HepG2 (cell line): ENCODE results near the gene SMAD7. TPM values are rescaled to one million over a fixed set of nuclear protein-coding genes. Genes with fewer than 3 reads are reported as not detected.
A peak's percentile ranks its signal among the peaks of the same experiment; 100 is the strongest.

Experiments
- CEBPB ChIP-seq: IDR thresholded peaks from 2 replicates; pipeline ENCODE4 v1.6.1; 2011; ENCODE audit warnings: low read depth, low read length, improper control_type of control experiment, borderline replicate concordance
- CSRNP2 ChIP-seq: sonication (generic); formaldehyde crosslinking; conservative IDR thresholded peaks from 2 replicates; pipeline ENCODE4 v1.8.0; 2022; ENCODE audit warnings: low read depth, missing genetic modification reagents
- DDIT3 ChIP-seq: sonication (generic); formaldehyde crosslinking; IDR thresholded peaks from 2 replicates; pipeline ENCODE4 v1.4.0; 2020; ENCODE audit warnings: mild to moderate bottlenecking, missing genetic modification reagents
- FOXO4 ChIP-seq: sonication (generic); formaldehyde crosslinking; conservative IDR thresholded peaks from 2 replicates; pipeline ENCODE4 v1.8.1; 2023; ENCODE audit warnings: missing genetic modification reagents
- FOXP4 ChIP-seq: sonication (generic); formaldehyde crosslinking; IDR thresholded peaks from 2 replicates; pipeline ENCODE4 v1.4.0; 2020; ENCODE audit warnings: missing genetic modification reagents
- HNRNPH1 ChIP-seq: fragments of 200-400 bp; formaldehyde crosslinking; optimal IDR thresholded peaks from 2 replicates; pipeline ENCODE3; 2017; ENCODE audit warnings: mild to moderate bottlenecking, low read depth, low read length
- HNRNPLL ChIP-seq: fragments of 200-400 bp; formaldehyde crosslinking; IDR thresholded peaks from 2 replicates; pipeline ENCODE4 v1.6.1; 2017; ENCODE audit warnings: mild to moderate bottlenecking, low read depth, low read length; ENCODE audit not compliant: poor library complexity, severe bottlenecking
- LCORL ChIP-seq, 2 experiments: fragments of 450-650 bp in 1 of 2; sonication (generic) in 1 of 2; formaldehyde crosslinking in 1 of 2; IDR thresholded peaks; 2 replicates each; pipeline versions ENCODE4 v1.5.0 to v1.6.1; 2017 to 2020; ENCODE audit warnings: antibody characterized with exemption in 1 of 2, missing genetic modification reagents in 1 of 2
- MLXIP ChIP-seq: sonication (generic); formaldehyde crosslinking; IDR thresholded peaks from 2 replicates; pipeline ENCODE4 v1.9.0; 2021; ENCODE audit warnings: missing genetic modification reagents, borderline replicate concordance
- PHF8 ChIP-seq: sonication (generic); formaldehyde crosslinking; IDR thresholded peaks from 2 replicates; pipeline ENCODE4 v1.5.0; 2020; ENCODE audit warnings: missing genetic modification reagents
- SSRP1 ChIP-seq: IDR thresholded peaks from 2 replicates; pipeline ENCODE4 v1.6.1; 2016; ENCODE audit warnings: control low read depth
- YEATS4 ChIP-seq: sonication (generic); formaldehyde crosslinking; IDR thresholded peaks from 2 replicates; pipeline ENCODE4 v1.4.0; 2020; ENCODE audit warnings: missing genetic modification reagents, borderline replicate concordance
- ZFP90 ChIP-seq: sonication (generic); formaldehyde crosslinking; IDR thresholded peaks from 2 replicates; pipeline ENCODE4 v1.8.0; 2022; ENCODE audit warnings: missing genetic modification reagents, mild to moderate bottlenecking, inconsistent platforms, borderline replicate concordance
- ZMYM4 ChIP-seq: sonication (generic); formaldehyde crosslinking; IDR thresholded peaks from 2 replicates; pipeline ENCODE4 v1.8.1; 2023; ENCODE audit warnings: mild to moderate bottlenecking, missing genetic modification reagents
- ZNF33B ChIP-seq: sonication (generic); formaldehyde crosslinking; IDR thresholded peaks from 2 replicates; pipeline ENCODE4 v1.5.1; 2020; ENCODE audit warnings: mild to moderate bottlenecking, missing genetic modification reagents
- ZNF446 ChIP-seq: sonication (generic); formaldehyde crosslinking; IDR thresholded peaks from 2 replicates; pipeline ENCODE4 v1.5.0; 2020; ENCODE audit warnings: mild to moderate bottlenecking, missing genetic modification reagents
- ZNF556 ChIP-seq: sonication (generic); formaldehyde crosslinking; IDR thresholded peaks from 2 replicates; pipeline ENCODE4 v1.4.0; 2020; ENCODE audit warnings: mild to moderate bottlenecking, missing genetic modification reagents, borderline replicate concordance
- ZNF572 ChIP-seq: sonication (generic); formaldehyde crosslinking; IDR thresholded peaks from 2 replicates; pipeline ENCODE4 v1.5.1; 2020; ENCODE audit warnings: mild to moderate bottlenecking, missing genetic modification reagents
- ZNF589 ChIP-seq: sonication (generic); formaldehyde crosslinking; conservative IDR thresholded peaks from 2 replicates; pipeline ENCODE4 v1.8.0; 2022; ENCODE audit warnings: mild to moderate bottlenecking, moderate library complexity, missing genetic modification reagents
- ZNF614 ChIP-seq: IDR thresholded peaks from 2 replicates; pipeline ENCODE4 v1.6.1; 2018; ENCODE audit warnings: missing biosample characterization, missing genetic modification reagents, inconsistent platforms, borderline replicate concordance
- polyA plus RNA-seq, 8 experiments: library from polyadenylated mRNA; depleted of rRNA in 3 of 8; stranded (reverse) in 7 of 8; unstranded in 1 of 8; fragments of >200 nt; fragmentation: Illumina TruSeq in 4 of 8; extraction: Trizol in 4 of 8; gene quantifications; 2 replicates each; pipeline versions ENCODE4 v1.2.1 to v1.2.3, GENCODE V29; 2011 to 2016; ENCODE audit warnings: low read depth in 4 of 8, missing spikeins in 1 of 8, mixed read lengths in 1 of 8; ENCODE audit not compliant: insufficient read depth in 1 of 8
- total RNA-seq, 5 experiments: library from RNA; depleted of rRNA; stranded (reverse); fragments of >200 nt; fragmentation: Illumina TruSeq; extraction: Trizol; gene quantifications; 2 replicates each; pipeline ENCODE4 v1.2.3, GENCODE V29; 2016; ENCODE audit warnings: low read depth in 1 of 5

SMAD7 gene
- total and polyA plus RNA-seq, 2 of the 13 experiments (the other 11 are each of a cell fraction or from before 2014, with no cell fraction given): 17.4 to 24.7 TPM

- 0 out of 2 replicates have a peak, but pooled peaks have one; percentile 43 for TF ChIP-seq CSRNP2 (CRISPR knock-in tag)
- no peak for TF ChIP-seq YEATS4 (CRISPR knock-in tag)
- no peak for TF ChIP-seq MLXIP (CRISPR knock-in tag)
- TF ChIP-seq ZNF572: no peak
- TF ChIP-seq ZNF614 (CRISPR knock-in tag): no peak
- no peak for TF ChIP-seq CEBPB
- TF ChIP-seq LCORL (IDR thresholded peaks at IDR 0.05): no peak
- 0 out of 2 replicates have a peak, but pooled peaks have one; percentile 35 for TF ChIP-seq LCORL (CRISPR knock-in tag; IDR thresholded peaks at IDR 0.05)
- 0 out of 2 replicates have a peak, but pooled peaks have one; percentile 28 for TF ChIP-seq ZMYM4 (CRISPR knock-in tag)
- no peak for TF ChIP-seq DDIT3 (CRISPR knock-in tag)
- no peak for TF ChIP-seq ZNF33B (CRISPR knock-in tag)
- peak; percentile 73 for TF ChIP-seq HNRNPLL
- no peak for TF ChIP-seq ZFP90
- TF ChIP-seq PHF8 (CRISPR knock-in tag): peak; percentile 59
- no peak for TF ChIP-seq ZNF446 (CRISPR knock-in tag)
- peak; percentile 88 for TF ChIP-seq FOXP4 (CRISPR knock-in tag)
- no peak for TF ChIP-seq FOXO4 (CRISPR knock-in tag)
- no peak for TF ChIP-seq SSRP1 (CRISPR knock-in tag)
- no peak for TF ChIP-seq ZNF589
- no peak for TF ChIP-seq HNRNPH1
- 0 out of 2 replicates have a peak, but pooled peaks have one; percentile 61 for TF ChIP-seq ZNF556 (CRISPR knock-in tag)
Measured at GRCh38 chr18:48948112-48949049, 2.4 kb downstream of the SMAD7 start (continued).
